ENCODE data around the gene PELI1.

GRCh38 chr2:64137996-64138395 is 6.2 kb downstream of the PELI1 start:
- TF ChIP-seq CTCF (IDR thresholded peaks at IDR 0.05; ENCODE audit: poor library complexity), result no peak
- TF ChIP-seq EZH2 (IDR thresholded peaks at IDR 0.05; ENCODE audit: borderline replicate concordance), result no peak
- no peak for TF ChIP-seq EZH2phosphoT487 (IDR thresholded peaks at IDR 0.05; ENCODE audit: low read depth, severe bottlenecking, unreplicated experiment)

Data from hepatocyte (in vitro differentiated cells).